Tongue (tissue), 2 donors: ENCODE results near the gene MTR. TPM values are rescaled to one million over a fixed set of nuclear protein-coding genes. Genes with fewer than 3 reads are reported as not detected.
"Not testable (repeated sequence)": the region's sequence is repeated elsewhere in the genome, so short reads cannot be mapped to it uniquely, and the experiment has no call there.

ENCODE experiments used
- DNase-seq: peaks from one replicate; pipeline ENCODE4 v3.0.0-alpha.2; 2015
- total RNA-seq: library from RNA; depleted of rRNA; stranded (reverse); fragments of >200 nt; gene quantifications from one replicate; pipeline ENCODE4 v1.2.3, GENCODE V29; 2014

MTR gene
- total RNA-seq, 1 donor from 2014 or later = 39.7 TPM

GRCh38 chr1:236907205-236907604, 112.1 kb downstream of the MTR start:
- no peak for DNase-seq

- no peak for DNase-seq
These were observed 113.6 kb downstream of the MTR start for GRCh38 chr1:236908669-236909068.

- DNase-seq = not testable (repeated sequence)
These were observed 116.0 kb downstream of the MTR start for GRCh38 chr1:236911047-236911446.

GRCh38 chr1:236913371-236914037, 118.4 kb downstream of the MTR start:
- DNase-seq = no peak

GRCh38 chr1:236914375-236914774, 119.3 kb downstream of the MTR start:
- no peak for DNase-seq

- no peak for DNase-seq
These were observed 121.2 kb downstream of the MTR start for GRCh38 chr1:236916131-236916800.

- DNase-seq = no peak
These were observed 122.4 kb downstream of the MTR start for GRCh38 chr1:236917448-236917847.

GRCh38 chr1:236920286-236920894, 125.3 kb downstream of the MTR start:
- no peak for DNase-seq

- DNase-seq = no peak
These were observed 126.5 kb downstream of the MTR start for GRCh38 chr1:236921610-236922009.

GRCh38 chr1:236922190-236922589, 127.1 kb downstream of the MTR start:
- peak; percentile 24 for DNase-seq

- peak; percentile 71 for DNase-seq
These were observed 130.3 kb downstream of the MTR start for GRCh38 chr1:236925386-236925785.

GRCh38 chr1:236930503-236930902, 135.4 kb downstream of the MTR start:
- no peak for DNase-seq

- peak; percentile 50 for DNase-seq
These were observed 143.7 kb downstream of the MTR start for GRCh38 chr1:236938760-236939159.

- no peak for DNase-seq
These were observed 147.3 kb downstream of the MTR start for GRCh38 chr1:236942431-236942830.

GRCh38 chr1:236944556-236944955, 149.5 kb downstream of the MTR start:
- no peak for DNase-seq

GRCh38 chr1:236945002-236945401, 149.9 kb downstream of the MTR start:
- no peak for DNase-seq

- no peak for DNase-seq
These were observed 152.7 kb downstream of the MTR start for GRCh38 chr1:236947794-236948193.

- peak; percentile 18 for DNase-seq
These were observed 153.3 kb downstream of the MTR start for GRCh38 chr1:236948381-236948780.

GRCh38 chr1:236948996-236949395, 153.9 kb downstream of the MTR start:
- no peak for DNase-seq

GRCh38 chr1:236950365-236950764, 155.3 kb downstream of the MTR start:
- no peak for DNase-seq

GRCh38 chr1:236951672-236952071, 156.6 kb downstream of the MTR start:
- DNase-seq = no peak

GRCh38 chr1:236952246-236953003, 157.3 kb downstream of the MTR start:
- peak; percentile 48 for DNase-seq

- no peak for DNase-seq
These were observed 158.1 kb downstream of the MTR start for GRCh38 chr1:236953151-236953700.
